GM12878 (cell line): ENCODE data around the gene TFDP1. TPM values are rescaled to one million over a fixed set of nuclear protein-coding genes. Genes with fewer than 3 reads are reported as not detected.

ENCODE experiments used
- ATAC-seq: fragments of 200-7000 bp; cut with Tn5 transposase; 3 replicates; pipeline ENCODE4 v1.9.1; 2020; ENCODE audit warnings: mild to moderate bottlenecking, moderate library complexity
- BruUV-seq: library from RNA; stranded (reverse); fragments of 400-500 nt; replicated peaks from 2 replicates; lab custom pipeline; 2021; lab: Mats Ljungman, UMichigan
- CTCF ChIA-PET: fragments of 300-600 bp; sonication (Branson Sonifier 250); formaldehyde crosslinking; extraction: SDS; loops from one replicate; lab custom pipeline; 2021; ENCODE audit warnings: inconsistent platforms; lab: Yijun Ruan, JAX
- POLR2A ChIA-PET: fragments of 350-600 bp; formaldehyde crosslinking; extraction: SDS; loops from one replicate; lab custom pipeline; 2021; ENCODE audit warnings: inconsistent platforms; lab: Charles Lee
- RAD21 ChIA-PET: fragments of 300-600 bp; sonication (Branson Sonifier 250); formaldehyde crosslinking; loops from one replicate; lab custom pipeline; 2023; ENCODE audit warnings: antibody characterized with exemption; ENCODE audit not compliant: unreplicated experiment; lab: Charles Lee
- SMC1A ChIA-PET: fragments of 300-600 bp; sonication (Branson Sonifier 250); formaldehyde crosslinking; loops from one replicate; lab custom pipeline; 2023; ENCODE audit not compliant: unreplicated experiment, uncharacterized antibody; lab: Charles Lee
- DNase-seq: peaks from one replicate; pipeline ENCODE4 v3.0.0-alpha.2; 2011; ENCODE audit warnings: low read depth, low spot score
- FAIRE-seq: peaks from 3 replicates; lab custom pipeline; 2011; peaks lifted over from hg19 to GRCh38; lab: Jason Lieb, UNC
- H2AFZ ChIP-seq: 2 replicates; pipeline ENCODE4 v1.6.0; 2011; ENCODE audit warnings: low read depth, low read length, control low read depth; ENCODE audit not compliant: control insufficient read depth
- H3K27ac ChIP-seq: 2 replicates; pipeline ENCODE4 v1.5.1; 2011; ENCODE audit warnings: control low read depth; ENCODE audit not compliant: control insufficient read depth, insufficient read depth
- H3K27me3 ChIP-seq, 2 experiments: replicated peaks in 1 of 2; 2 replicates each; pipeline versions ENCODE4 v1.6.0 to v1.6.1; 2011; ENCODE audit warnings: low read length in 1 of 2; ENCODE audit not compliant: control insufficient read depth in 2 of 2, insufficient read depth in 2 of 2
- H3K36me3 ChIP-seq, 2 experiments: 2 replicates each; pipeline ENCODE4 v1.5.1; 2011; ENCODE audit warnings: low read length in 1 of 2; ENCODE audit not compliant: control insufficient read depth in 2 of 2, insufficient read depth in 2 of 2
- H3K4me1 ChIP-seq: 2 replicates; pipeline ENCODE4 v1.6.1; 2011; ENCODE audit warnings: mild to moderate bottlenecking, low read length, moderate library complexity, mixed read lengths; ENCODE audit not compliant: control insufficient read depth, insufficient read depth
- H3K4me2 ChIP-seq: 2 replicates; pipeline ENCODE4 v1.6.0; 2011; ENCODE audit warnings: control low read depth; ENCODE audit not compliant: control insufficient read depth, insufficient read depth
- H3K4me3 ChIP-seq: fragments of 200-600 bp; sonication (generic); 2 replicates; pipeline ENCODE4 v1.5.1; 2016
- H3K79me2 ChIP-seq: 2 replicates; pipeline ENCODE4 v1.6.0; 2011; ENCODE audit warnings: low read length; ENCODE audit not compliant: control insufficient read depth, insufficient read depth
- H3K9ac ChIP-seq: 2 replicates; pipeline ENCODE4 v1.8.0; 2011; ENCODE audit warnings: low read length, control low read depth, mixed read lengths; ENCODE audit not compliant: control insufficient read depth, insufficient read depth
- H3K9me3 ChIP-seq: replicated peaks from 3 replicates; pipeline ENCODE4 v1.5.1; 2011; ENCODE audit warnings: mild to moderate bottlenecking, low read length; ENCODE audit not compliant: control insufficient read depth, insufficient read depth
- H4K20me1 ChIP-seq: 2 replicates; pipeline ENCODE4 v1.6.0; 2011; ENCODE audit not compliant: control insufficient read depth, insufficient read depth
- ATF7 ChIP-seq: fragments of 450-650 bp; IDR thresholded peaks from 2 replicates; pipeline ENCODE4 v1.6.1; 2016; ENCODE audit warnings: low read depth, mild to moderate bottlenecking
- BCL3 ChIP-seq: IDR thresholded peaks from 2 replicates; pipeline ENCODE4 v1.6.1; 2011; ENCODE audit warnings: borderline replicate concordance, low read depth, mild to moderate bottlenecking, moderate library complexity, low read length; ENCODE audit not compliant: insufficient read depth, poor library complexity, severe bottlenecking
- CREB1 ChIP-seq: IDR thresholded peaks from 2 replicates; pipeline ENCODE4 v1.6.1; 2012; ENCODE audit warnings: low read depth, mild to moderate bottlenecking, inconsistent platforms
- NBN ChIP-seq: fragments of 450-650 bp; IDR thresholded peaks from 2 replicates; pipeline ENCODE4 v1.6.1; 2016
- PRDM15 ChIP-seq: fragments of 450-650 bp; formaldehyde crosslinking; IDR thresholded peaks from 2 replicates; pipeline ENCODE4 v1.4.0; 2020; ENCODE audit warnings: mild to moderate bottlenecking, moderate library complexity
- SMAD1 ChIP-seq: fragments of 450-650 bp; IDR thresholded peaks from 2 replicates; pipeline ENCODE4 v1.6.1; 2018; ENCODE audit warnings: mild to moderate bottlenecking, low read depth; ENCODE audit not compliant: partially characterized antibody
- SREBF2 ChIP-seq: IDR thresholded peaks from 2 replicates; pipeline ENCODE4 v1.6.1; 2012; ENCODE audit warnings: mild to moderate bottlenecking, low read length
- ZNF687 ChIP-seq: fragments of 450-650 bp; IDR thresholded peaks from 2 replicates; pipeline ENCODE4 v1.6.1; 2017; ENCODE audit warnings: mild to moderate bottlenecking, moderate library complexity
- WGBS: methylation state at CpG from one replicate; pipeline ENCODE4 v1.1.6; 2016; ENCODE audit warnings: low lambda C conversion rate; ENCODE audit not compliant: insufficient replicate concordance, insufficient coverage; ENCODE audit errors: missing lambda C conversion rate; 5-methylcytosine and 5-hydroxymethylcytosine counted together
- in situ Hi-C: fragments of 300-500 bp; cut with MboI; formaldehyde crosslinking; loops from 9 replicates; pipeline ENCODE4 v1.14.3; 2018; ENCODE audit warnings: mixed read lengths
- intact Hi-C: fragments of 100-400 bp; cut with micrococcal nuclease; formaldehyde crosslinking; loops from one replicate; pipeline ENCODE4 v1.14.2; 2022; ENCODE audit not compliant: unreplicated experiment
- polyA plus RNA-seq, 11 experiments: library from polyadenylated mRNA; depleted of rRNA in 4 of 11; unstranded in 6 of 11; stranded (reverse) in 5 of 11; fragments of >200 nt; fragmentation: Nextera tagmentation in 4 of 11; fragmentation: Illumina TruSeq in 1 of 11; extraction: Ambion mirVana in 4 of 11; extraction: Trizol in 1 of 11; gene quantifications; 1 replicate in 1 of 11; 2 replicates in 10 of 11; pipeline versions ENCODE4 v1.2.1 to v1.2.3, GENCODE V29; 2011 to 2016; ENCODE audit warnings: inconsistent platforms in 2 of 11, missing spikeins in 2 of 11, low read depth in 1 of 11
- total RNA-seq, 4 experiments: library from RNA; depleted of rRNA in 3 of 4; stranded (reverse); fragments of >200 nt in 3 of 4; fragmentation: Illumina TruSeq in 1 of 4; extraction: Trizol in 1 of 4; gene quantifications; 2 replicates each; pipeline versions ENCODE4 v1.2.1 to v1.2.3, GENCODE V29; 2013 to 2021

TFDP1 gene
- total and polyA plus RNA-seq, 10 of the 15 experiments (the other 5 are each of a cell fraction or from before 2014, with no cell fraction given), result 37.7 to 254 (median 119) TPM

GRCh38 chr13:113655346-113656002 is 70.9 kb downstream of the TFDP1 start (continued):
- no peak for TF ChIP-seq SMAD1
- no peak for TF ChIP-seq CREB1

- Histone ChIP-seq H3K9ac (no peak overlapping the region), H2AFZ (no peak overlapping the region), H3K36me3 (no peaks in the 10 kb centered on the region), H3K4me2 (no peak overlapping the region), H3K27ac (no peak overlapping the region), H3K4me3 (no peak overlapping the region), H3K79me2 (no peaks in the 10 kb centered on the region), H4K20me1 (no peaks in the 10 kb centered on the region), H3K9me3 (no peaks in the 10 kb centered on the region), H3K4me1 (no peaks in the 10 kb centered on the region), H3K27me3 (no peaks in the 10 kb centered on the region)
- ATAC-seq (no peak), DNase-seq (no peak), FAIRE-seq (no peak)
- intact Hi-C loops (no loop called here), in situ Hi-C loops (no loop called here)
- WGBS, result 61% methylated on average over 25 of the region's 25 CpGs
- no TSS peak for BruUV-seq
- ChIA-PET CTCF (no interaction called here), POLR2A (no interaction called here), RAD21 (no interaction called here), SMC1A (no interaction called here)
- TF ChIP-seq NBN (no peak), BCL3 (no peak), ZNF687 (no peak), PRDM15 (no peak), SREBF2 (no peak), ATF7 (no peak)
These were observed 71.5 kb downstream of the TFDP1 start for GRCh38 chr13:113656003-113656588.
